Hematopoietic multipotent progenitor cell treated with erythropoietin and hydrocortisone succinate and interleukin-3 and kit ligand, for 15 days (in vitro differentiated cells): Measurements from ENCODE around the gene ABCC3.
"Not testable (repeated sequence)": the region's sequence is repeated elsewhere in the genome, so short reads cannot be mapped to it uniquely, and the experiment has no call there.

Experiments used
- DNase-seq: peaks from one replicate; pipeline ENCODE4 v3.0.0-alpha.2; 2015; ENCODE audit warnings: low spot score

Gene ABCC3

DNA sequence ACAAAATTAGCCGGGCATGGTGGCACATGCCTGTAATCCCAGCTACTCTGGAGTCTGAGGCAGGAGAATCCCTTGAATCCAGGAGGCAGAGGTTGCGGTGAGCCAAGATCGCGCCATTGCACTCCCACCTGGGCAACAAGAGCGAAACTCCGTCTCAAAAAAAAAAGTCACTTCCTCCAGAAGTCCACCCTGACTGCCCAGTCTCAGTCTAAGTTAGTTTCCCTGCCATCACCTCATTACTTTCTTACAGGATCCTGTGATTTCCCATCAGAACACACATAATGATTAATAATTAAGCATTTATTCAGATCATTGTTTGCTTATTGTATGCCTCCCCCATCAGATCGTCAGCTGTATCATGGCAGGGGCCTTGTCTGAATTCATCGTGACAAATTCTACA lies 31.6 kb downstream of the ABCC3 start:
- no peak for DNase-seq

DNA sequence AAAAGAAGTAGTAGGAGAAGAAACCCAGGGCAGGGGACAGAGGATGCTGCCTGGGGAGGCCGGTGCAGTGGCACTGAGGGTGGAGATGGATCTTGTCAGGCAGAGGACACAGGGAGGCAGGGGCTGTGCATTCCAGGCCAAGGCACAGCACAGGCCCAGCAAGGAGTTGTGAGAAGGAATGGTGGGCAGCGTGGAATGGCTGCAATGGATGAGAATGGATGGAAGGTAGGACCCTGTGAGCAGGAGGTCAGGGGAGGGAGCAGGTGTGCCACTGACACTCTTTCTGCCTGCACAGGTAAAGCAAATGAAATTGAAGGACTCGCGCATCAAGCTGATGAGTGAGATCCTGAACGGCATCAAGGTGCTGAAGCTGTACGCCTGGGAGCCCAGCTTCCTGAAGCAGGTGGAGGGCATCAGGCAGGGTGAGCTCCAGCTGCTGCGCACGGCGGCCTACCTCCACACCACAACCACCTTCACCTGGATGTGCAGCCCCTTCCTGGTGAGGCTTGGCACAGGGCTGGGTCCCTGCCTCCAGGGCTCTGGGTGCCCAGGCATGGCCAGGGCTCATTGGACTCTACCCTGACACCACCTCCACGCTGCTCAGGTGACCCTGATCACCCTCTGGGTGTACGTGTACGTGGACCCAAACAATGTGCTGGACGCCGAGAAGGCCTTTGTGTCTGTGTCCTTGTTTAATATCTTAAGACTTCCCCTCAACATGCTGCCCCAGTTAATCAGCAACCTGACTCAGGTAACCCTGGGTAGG lies 32.8 kb downstream of the ABCC3 start:
- no peak for DNase-seq

DNA sequence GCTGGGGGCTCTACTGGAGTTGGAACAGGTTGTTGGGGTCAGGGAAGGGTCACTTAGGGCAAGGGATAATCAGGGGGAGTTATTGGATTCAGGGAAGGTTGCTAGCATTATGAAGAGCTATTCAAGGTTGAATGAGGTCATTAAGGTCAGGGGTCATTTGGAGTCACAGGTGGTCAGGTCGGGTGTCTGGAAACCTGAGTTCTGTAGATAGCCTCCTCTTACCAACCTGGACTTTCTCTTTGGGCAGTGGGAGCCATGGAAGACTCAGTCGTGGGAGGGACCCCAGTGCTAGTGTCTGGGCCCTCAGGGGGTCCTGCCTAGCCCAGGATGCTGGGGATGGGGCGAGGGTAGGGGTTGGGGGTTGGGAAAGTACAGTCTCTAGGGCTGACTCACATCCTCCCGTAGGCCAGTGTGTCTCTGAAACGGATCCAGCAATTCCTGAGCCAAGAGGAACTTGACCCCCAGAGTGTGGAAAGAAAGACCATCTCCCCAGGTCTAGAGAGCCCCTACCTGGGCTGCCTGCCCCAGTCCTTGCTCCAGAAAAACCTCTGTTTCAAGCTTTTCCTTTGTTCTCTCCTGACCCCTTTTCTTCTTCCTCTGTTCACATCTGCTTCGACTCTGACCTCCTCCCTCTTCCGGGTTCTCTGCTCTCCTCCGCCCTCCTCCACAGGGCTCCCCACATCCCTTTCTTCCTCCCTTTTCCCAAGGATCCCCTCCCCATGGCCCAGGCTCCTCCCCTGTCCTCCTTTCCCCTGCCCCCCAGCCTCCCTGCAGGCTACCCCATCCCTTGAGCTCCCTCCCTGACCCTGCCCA lies 33.5 kb downstream of the ABCC3 start:
- no peak for DNase-seq

DNA sequence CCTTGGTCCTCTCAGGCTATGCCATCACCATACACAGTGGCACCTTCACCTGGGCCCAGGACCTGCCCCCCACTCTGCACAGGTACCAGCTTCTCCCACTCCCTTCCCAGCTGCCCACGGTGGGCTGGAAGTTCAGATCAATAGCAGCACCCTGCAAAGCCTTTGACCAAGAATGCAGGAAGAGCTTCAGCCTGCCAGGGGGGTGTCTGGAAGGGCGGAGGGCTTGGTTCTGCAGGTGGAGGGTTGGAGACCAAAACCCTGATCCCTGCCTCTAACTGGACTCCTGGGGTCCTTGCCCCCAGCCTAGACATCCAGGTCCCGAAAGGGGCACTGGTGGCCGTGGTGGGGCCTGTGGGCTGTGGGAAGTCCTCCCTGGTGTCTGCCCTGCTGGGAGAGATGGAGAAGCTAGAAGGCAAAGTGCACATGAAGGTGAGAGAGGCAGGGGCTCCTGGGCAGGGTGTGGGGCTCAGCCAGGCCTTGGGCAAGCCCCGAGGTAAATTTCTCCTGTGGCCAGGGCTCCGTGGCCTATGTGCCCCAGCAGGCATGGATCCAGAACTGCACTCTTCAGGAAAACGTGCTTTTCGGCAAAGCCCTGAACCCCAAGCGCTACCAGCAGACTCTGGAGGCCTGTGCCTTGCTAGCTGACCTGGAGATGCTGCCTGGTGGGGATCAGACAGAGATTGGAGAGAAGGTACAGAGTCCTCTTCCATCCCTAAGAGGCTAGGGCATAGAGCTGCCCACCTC lies 34.3 kb downstream of the ABCC3 start:
- DNase-seq: no peak

DNA sequence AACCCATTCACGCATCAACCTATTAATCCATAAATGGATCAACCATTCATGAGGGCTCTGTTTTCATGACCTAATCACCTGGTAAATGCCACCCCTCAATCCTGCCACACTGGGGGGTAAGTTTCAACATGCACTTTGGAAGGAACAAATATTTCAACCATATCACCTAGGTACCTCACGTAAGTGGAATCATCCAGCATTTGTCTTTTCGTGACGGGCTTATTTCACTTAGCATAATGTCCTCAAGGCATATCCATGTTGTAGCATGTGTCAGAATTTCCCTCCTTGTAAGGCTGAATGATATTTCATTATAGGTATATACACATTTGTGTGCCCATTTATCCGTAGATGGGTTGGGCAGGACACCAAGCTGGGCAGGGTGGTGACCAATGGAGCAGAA lies 37.4 kb downstream of the ABCC3 start:
- DNase-seq: no peak

DNA sequence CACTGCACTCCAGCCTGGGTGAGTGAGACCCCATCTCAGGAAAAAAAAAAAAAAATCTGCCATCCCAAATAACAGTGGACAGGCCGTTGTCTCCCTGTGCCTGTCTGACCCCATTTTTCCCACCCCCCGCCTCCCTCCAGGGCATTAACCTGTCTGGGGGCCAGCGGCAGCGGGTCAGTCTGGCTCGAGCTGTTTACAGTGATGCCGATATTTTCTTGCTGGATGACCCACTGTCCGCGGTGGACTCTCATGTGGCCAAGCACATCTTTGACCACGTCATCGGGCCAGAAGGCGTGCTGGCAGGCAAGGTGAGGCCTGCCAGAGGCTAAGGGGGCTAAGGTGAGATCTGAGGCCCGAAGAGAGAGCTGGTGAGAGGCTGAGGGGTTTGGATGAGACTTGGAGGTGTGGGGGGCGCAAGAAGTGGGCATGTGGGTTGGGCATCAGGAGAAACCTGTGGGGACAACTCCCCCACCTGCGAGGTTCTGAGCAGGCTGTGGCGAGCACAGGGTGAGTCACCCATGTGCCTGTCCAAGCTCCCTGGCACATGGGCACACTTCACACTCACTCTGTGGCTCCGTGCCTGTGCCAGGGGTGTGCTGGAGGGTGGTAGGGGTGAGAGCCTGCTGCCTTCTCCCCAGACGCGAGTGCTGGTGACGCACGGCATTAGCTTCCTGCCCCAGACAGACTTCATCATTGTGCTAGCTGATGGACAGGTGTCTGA lies 38.3 kb downstream of the ABCC3 start:
- no peak for DNase-seq

DNA sequence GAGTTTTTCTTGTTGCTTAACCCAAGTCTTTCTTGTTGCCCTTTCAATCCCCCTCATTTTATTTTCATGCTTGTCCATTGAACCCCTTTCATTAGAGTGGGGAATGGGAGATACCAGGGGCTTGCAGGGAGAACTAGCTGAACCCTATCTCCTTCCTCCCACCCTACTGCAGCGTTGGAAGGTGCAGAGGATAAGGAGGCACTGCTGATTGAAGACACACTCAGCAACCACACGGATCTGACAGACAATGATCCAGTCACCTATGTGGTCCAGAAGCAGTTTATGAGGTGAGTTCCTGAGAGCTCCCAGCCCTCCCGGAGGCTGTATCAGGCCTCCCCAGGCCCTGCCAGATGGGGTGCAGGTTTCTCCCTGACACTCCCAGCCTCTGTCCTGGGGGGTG lies 40.5 kb downstream of the ABCC3 start:
- DNase-seq: no peak

DNA sequence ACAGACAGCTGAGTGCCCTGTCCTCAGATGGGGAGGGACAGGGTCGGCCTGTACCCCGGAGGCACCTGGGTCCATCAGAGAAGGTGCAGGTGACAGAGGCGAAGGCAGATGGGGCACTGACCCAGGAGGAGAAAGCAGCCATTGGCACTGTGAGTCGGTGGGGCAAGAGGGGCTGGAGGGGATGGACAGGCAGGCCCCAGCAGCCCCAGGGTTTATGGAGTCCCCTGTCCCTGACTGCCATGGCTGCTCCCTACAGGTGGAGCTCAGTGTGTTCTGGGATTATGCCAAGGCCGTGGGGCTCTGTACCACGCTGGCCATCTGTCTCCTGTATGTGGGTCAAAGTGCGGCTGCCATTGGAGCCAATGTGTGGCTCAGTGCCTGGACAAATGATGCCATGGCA lies 40.9 kb downstream of the ABCC3 start:
- no peak for DNase-seq

DNA sequence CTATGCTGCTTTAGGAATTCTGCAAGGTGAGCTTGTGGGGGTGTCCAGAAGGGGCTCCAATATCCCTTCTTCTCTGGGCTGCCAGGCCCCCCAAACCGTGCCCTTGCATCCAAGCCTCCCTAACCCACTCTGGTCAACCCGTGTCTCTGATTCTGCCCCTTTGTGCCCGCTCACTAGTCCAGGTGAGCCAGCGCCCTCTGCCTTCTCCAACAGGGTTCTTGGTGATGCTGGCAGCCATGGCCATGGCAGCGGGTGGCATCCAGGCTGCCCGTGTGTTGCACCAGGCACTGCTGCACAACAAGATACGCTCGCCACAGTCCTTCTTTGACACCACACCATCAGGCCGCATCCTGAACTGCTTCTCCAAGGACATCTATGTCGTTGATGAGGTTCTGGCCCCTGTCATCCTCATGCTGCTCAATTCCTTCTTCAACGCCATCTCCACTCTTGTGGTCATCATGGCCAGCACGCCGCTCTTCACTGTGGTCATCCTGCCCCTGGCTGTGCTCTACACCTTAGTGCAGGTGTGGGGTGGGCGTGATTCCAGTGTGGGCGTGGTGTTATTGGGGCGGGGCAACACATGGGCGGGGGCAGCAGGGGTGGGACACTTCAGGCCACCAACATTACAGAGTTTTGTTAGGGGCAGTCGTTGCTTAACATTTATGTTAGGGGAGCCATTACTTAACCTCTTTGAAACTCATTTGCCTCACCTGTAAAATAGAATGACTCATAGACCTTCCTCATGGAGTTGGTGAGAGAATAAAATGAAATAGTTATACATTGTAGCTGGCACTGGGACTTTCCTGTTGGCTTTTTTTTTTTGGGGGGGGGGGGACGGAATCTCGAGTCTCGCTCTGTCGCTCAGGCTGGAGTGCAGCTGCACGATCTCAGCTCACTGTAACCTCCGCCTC lies 41.6 kb downstream of the ABCC3 start:
- DNase-seq: no peak

DNA sequence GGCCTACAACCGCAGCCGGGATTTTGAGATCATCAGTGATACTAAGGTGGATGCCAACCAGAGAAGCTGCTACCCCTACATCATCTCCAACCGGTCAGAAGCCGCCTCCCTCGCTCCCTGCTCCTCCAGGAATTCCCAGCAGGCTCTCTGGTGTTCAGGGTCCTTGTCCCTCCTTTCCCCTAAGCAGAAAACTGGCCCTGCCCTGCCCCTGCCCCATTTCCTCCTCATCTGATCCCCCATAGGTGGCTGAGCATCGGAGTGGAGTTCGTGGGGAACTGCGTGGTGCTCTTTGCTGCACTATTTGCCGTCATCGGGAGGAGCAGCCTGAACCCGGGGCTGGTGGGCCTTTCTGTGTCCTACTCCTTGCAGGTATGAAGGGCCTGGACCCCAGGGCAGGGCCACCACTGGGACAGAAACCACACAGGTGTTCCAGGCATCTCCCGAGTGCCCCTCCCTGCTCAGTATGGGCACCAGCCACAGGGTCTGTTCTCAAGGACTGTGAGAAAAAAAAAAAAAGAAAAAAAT lies 43.2 kb downstream of the ABCC3 start:
- DNase-seq: no peak

DNA sequence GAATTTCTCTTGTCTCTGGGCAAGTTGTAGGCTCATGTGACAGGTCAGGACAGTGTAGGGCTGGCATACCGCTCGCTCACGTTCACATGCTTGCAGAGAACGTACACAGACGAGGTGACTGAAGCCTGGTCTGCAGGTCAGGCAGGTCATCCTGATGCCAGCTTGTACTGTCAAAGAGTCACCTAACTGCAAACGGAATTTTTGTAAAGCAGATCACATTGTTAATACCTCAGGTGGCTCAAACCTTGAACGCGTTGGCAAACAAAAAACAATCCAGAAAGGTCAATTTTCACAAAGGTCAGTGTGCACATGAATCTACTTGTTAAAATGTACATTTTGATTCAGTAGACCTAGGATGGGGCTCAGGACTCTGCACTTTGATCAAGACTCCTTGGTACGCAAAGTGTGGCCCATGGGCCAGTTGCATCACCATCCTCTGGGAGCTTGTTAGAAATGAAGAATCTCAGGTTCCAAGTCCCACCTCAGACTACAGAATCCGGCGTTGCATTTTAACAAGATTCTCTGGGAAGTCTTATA lies 44.4 kb downstream of the ABCC3 start:
- no peak for DNase-seq

DNA sequence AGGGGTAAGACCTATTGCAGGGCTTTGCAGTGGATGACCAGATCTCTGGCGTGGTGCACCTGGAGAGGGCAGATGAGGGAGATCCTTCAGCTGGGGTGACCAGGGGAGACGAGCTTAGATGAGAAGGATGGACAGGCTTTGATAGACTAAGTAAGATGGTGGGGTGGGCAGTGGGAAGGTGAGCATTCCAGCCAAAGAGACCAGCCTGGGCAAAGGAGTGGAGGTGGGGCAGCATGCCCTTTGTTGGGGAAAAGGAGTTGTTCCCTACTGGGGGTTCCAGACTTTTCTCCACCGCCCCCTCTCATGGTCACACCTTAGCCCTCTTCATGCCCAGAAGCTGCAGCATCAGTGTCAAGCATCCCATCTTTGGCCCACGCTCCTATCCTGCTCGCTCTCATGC lies 45.4 kb downstream of the ABCC3 start:
- no peak for DNase-seq

DNA sequence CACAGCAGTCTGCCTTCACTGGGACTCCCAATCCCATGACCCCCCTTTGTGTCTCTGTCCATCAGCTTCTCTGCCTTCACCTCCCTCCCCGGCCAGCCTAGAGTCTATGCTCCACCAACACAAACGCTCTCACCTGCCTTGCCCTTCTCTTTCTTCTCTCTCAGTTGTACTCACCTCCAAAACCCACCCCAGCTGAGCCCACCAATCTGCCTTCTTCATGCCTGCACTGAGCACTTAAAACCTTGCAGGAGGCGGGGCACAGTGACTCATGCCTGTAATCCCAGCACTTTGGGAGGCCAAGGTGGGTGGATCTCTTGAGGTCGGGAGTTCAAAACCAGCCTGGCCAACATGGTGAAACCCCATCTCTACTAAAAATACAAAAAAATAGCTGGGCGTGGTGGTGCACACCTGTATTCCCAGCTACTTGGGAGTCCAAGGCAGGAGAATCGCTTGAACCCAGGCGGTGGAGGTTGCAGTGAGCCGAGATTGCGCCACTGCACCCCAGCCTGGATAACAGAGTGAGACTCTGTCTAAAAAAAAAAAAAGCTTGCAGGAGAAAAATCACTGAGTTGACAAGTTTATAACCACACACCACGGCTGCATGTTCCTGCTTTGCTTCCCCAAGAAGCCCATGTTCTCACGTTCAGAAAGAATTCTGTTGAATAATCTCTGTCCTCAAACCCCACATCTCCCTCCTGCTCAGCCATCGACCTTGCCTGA lies 46.0 kb downstream of the ABCC3 start:
- DNase-seq: not testable (repeated sequence)

DNA sequence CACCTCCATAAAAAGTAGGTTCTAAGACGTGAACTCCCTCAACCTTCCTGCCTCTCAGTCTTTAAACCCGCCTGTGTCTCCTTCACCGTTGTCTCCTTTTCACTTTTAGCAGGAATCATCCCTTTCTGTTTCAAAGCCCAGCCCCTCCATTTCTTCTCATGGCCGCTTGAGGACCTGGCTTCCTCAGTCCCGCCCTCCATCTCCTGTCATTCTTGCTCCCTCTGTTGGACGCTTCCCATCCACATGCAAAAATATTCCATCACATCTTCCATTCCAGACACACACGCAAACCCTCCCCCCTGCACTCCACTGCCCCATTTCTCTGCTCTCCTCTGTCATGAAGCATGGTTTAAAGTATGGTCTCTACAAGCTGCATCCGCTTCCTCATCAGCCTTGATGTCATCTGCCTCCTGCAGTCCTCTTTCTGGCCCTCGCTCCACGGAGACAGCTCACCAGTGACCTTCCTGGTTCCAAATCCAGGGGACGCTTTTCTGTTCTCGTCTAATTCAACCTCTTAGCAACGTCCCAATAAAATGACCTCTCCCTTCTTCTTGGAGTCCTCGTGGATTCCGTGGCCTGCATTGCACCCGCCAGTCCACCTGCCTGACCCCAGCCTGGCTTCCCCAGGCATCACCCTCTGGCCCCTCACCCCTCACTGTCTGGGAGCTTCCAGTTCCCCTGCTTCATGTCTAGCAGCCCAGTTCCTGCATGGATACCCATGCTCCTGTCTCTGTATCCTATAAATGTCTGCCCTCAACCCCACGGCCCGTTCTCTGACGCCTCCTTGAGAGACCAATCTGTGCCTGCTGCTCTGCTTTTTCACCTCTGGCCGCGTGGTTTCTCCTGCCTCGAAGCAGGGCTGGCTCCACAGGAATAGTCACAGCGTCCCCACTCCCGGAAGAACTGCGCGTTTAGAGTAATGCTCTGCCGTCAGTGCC lies 46.9 kb downstream of the ABCC3 start:
- DNase-seq: peak; percentile 30

DNA sequence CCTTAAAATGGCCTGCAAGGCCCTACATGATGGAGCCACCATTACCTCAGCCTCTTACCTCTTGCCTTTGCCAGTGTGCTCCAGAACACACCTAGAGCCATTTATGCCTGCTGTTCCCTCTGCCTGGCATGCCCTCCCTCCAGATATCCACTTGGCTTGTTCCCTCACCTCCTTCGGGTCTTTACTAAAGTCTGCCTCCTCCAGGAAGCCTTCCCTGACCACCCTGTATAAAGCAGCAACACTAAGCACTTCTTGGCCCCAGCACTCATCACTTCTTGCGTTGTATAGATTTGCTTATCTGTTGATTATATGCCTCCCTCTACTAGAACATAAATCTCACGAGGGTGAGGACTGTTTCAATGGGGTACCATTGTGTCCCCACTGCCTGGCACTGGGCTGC lies 47.8 kb downstream of the ABCC3 start:
- DNase-seq: no peak

DNA sequence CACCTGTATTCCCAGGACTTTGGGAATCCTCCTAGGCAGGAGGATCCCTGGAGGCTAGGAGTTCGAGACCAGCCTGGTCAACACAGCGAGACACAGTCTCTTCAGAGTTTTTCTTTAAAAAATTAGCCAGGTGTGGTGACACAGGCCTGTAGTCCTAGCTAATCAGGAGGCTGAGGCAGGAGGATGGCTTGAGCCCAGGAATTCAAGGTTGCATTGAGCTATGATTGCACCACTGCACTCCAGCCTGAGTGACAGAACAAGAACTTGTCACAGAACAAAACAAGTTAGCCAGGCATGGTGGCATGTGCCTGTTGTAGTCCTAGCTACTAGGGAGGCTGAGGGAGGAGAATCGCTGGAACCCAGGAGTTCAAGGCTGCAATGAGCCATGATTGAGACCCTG lies 48.3 kb downstream of the ABCC3 start:
- no peak for DNase-seq

DNA sequence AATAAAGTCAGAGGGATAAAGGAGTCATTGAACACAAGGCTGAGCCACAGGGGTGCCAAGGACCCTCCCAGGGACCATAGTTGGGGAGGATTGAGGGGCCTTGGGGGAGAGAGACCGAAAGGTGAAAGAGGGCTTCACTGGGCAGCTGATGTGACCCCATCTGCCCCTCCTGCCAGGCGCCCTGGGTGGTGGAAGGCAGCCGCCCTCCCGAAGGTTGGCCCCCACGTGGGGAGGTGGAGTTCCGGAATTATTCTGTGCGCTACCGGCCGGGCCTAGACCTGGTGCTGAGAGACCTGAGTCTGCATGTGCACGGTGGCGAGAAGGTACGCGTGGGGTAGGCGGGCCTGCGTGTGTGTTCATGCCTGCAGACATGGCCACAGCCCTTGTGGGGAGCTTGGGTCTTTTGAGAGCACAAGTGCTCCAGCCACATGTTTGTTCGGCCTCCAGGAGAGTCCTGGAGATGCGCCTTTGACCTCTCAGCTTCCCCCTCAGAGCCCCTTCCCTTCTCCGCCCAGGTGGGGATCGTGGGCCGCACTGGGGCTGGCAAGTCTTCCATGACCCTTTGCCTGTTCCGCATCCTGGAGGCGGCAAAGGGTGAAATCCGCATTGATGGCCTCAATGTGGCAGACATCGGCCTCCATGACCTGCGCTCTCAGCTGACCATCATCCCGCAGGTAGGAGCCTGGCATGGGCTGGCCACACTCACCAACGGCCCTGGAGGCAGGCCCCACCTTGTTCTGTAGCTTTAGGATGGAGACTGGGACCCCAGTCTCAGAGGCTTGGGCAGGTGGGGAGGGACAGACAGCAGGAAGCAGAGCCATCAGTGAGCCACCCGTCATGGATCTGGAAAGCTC lies 49.0 kb downstream of the ABCC3 start:
- no peak for DNase-seq

DNA sequence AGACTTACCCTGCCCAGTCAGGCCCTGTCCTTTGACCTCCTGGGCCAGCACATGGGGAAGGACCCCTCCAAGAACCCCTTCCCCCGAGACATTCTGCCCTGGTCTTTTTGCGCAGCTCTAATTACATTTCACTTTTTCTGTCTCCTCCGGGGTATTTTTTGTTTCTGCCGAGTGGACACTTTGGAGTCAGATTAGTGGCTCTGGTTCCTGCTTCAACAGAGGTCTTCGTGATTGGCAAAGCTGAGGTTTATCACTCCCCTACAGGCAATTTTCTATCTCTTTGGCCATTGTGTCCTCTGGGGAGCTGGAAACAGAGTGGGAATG lies 49.6 kb downstream of the ABCC3 start:
- no peak for DNase-seq
